ENCODE measurements around the gene RPS19. TPM values are rescaled to one million over a fixed set of nuclear protein-coding genes. Genes with fewer than 3 reads are reported as not detected.
A peak's percentile ranks its signal among the peaks of the same experiment; 100 is the strongest.

RPS19 gene
- total RNA-seq, 2 donors from 2014 or later: 1,179 to 1,248 TPM

GRCh38 chr19:41861116-41861768 lies 1.2 kb downstream of the RPS19 start:
- no peak for TF ChIP-seq CTCF (IDR thresholded peaks at IDR 0.05)
- no peak for TF ChIP-seq POLR2A (IDR thresholded peaks at IDR 0.05)
- no peak for TF ChIP-seq POLR2AphosphoS5 (IDR thresholded peaks at IDR 0.05)
- Histone ChIP-seq H3K4me1 (replicated peaks) (peaks cover 9% of the 10 kb centered on the region), H3K36me3 (peaks cover 2 to 8% of the 10 kb centered on the region in 2 donors), H3K4me3 (peak overlapping the region; percentile 93 to 99), H3K27ac (peak overlapping the region; percentile 96), H3K27me3 (replicated peaks; ENCODE audit: insufficient read depth) (no peaks in the 10 kb centered on the region), H3K9me3 (no peaks in the 10 kb centered on the region)
- intact Hi-C loops (cut with DNase I): loop anchor here (5.0 kb wide), 1 partner anchor 96 kb away; the partner anchor contains the start of gene RABAC1
- 26% methylated on average over 9 of the region's 9 CpGs for WGBS
- DNase-seq (ENCODE audit: low spot score): no peak

GRCh38 chr19:41861846-41862245 lies 1.8 kb downstream of the RPS19 start:
- no peaks in the 10 kb centered on the region for H3K9me3 ChIP-seq
- no peak for DNase-seq (ENCODE audit: low spot score)
- intact Hi-C loops (cut with DNase I): loop anchor here (5.0 kb wide), 1 partner anchor 95 kb away; the partner anchor contains the start of gene RABAC1
- WGBS: 72% methylated on average over 9 of the region's 9 CpGs
- TF ChIP-seq POLR2AphosphoS5 (IDR thresholded peaks at IDR 0.05): no peak
- no peak for TF ChIP-seq CTCF (IDR thresholded peaks at IDR 0.05)
- no peak for TF ChIP-seq POLR2A (IDR thresholded peaks at IDR 0.05)
- peaks cover 2 to 8% of the 10 kb centered on the region in 2 donors for H3K36me3 ChIP-seq
- H3K4me3 ChIP-seq: no peak overlapping the region
- no peak overlapping the region for H3K27ac ChIP-seq
- no peaks in the 10 kb centered on the region for H3K27me3 ChIP-seq (replicated peaks; ENCODE audit: insufficient read depth)
- peaks cover 9% of the 10 kb centered on the region for H3K4me1 ChIP-seq (replicated peaks)

- intact Hi-C loops (cut with DNase I): loop anchor here (5.0 kb wide), 1 partner anchor 95 kb away; the partner anchor contains the start of gene RABAC1
- TF ChIP-seq POLR2AphosphoS5 (IDR thresholded peaks at IDR 0.05) (no peak), POLR2A (IDR thresholded peaks at IDR 0.05) (no peak), CTCF (IDR thresholded peaks at IDR 0.05) (no peak)
- no peak for DNase-seq (ENCODE audit: low spot score)
- H3K36me3 ChIP-seq: peaks cover 2 to 8% of the 10 kb centered on the region in 2 donors
- H3K4me3 ChIP-seq: no peak overlapping the region
- no peak overlapping the region for H3K27ac ChIP-seq
- 65% methylated on average over 2 of the region's 2 CpGs for WGBS
- H3K4me1 ChIP-seq (replicated peaks): peaks cover 9% of the 10 kb centered on the region
- H3K9me3 ChIP-seq: no peaks in the 10 kb centered on the region
- H3K27me3 ChIP-seq (replicated peaks; ENCODE audit: insufficient read depth): no peaks in the 10 kb centered on the region
Observed at GRCh38 chr19:41862445-41862986, 2.5 kb downstream of the RPS19 start.

GRCh38 chr19:41863209-41863931 lies 3.3 kb downstream of the RPS19 start:
- WGBS: 79% methylated on average over 11 of the region's 11 CpGs
- H3K4me3 ChIP-seq: no peak overlapping the region
- TF ChIP-seq POLR2A (IDR thresholded peaks at IDR 0.05) (no peak), POLR2AphosphoS5 (IDR thresholded peaks at IDR 0.05) (no peak), CTCF (IDR thresholded peaks at IDR 0.05) (no peak)
- intact Hi-C loops (cut with DNase I): loop anchor here (5.0 kb wide), 1 partner anchor 94 kb away; the partner anchor contains the start of gene RABAC1
- H3K9me3 ChIP-seq: no peaks in the 10 kb centered on the region
- H3K27ac ChIP-seq: no peak overlapping the region
- peaks cover 2 to 13% of the 10 kb centered on the region in 2 donors for H3K36me3 ChIP-seq
- H3K27me3 ChIP-seq (replicated peaks; ENCODE audit: insufficient read depth): no peaks in the 10 kb centered on the region
- no peak for DNase-seq (ENCODE audit: low spot score)
- H3K4me1 ChIP-seq (replicated peaks): peaks cover 13% of the 10 kb centered on the region

All from prostate gland (tissue), 2 donors.